ENCODE results near the gene TUBB4A.

- no peak for TF ChIP-seq POU2F2 (IDR thresholded peaks at IDR 0.05; ENCODE audit: low read depth, low read length)
- no peak for TF ChIP-seq POLR2A (IDR thresholded peaks at IDR 0.05; ENCODE audit: low read depth, low read length)
- no peak for TF ChIP-seq POLR2AphosphoS5 (IDR thresholded peaks at IDR 0.05; ENCODE audit: low read depth, low read length)
- no peak for TF ChIP-seq TAF1 (IDR thresholded peaks at IDR 0.05; ENCODE audit: low read depth, low read length)
- no peak for TF ChIP-seq SPI1 (IDR thresholded peaks at IDR 0.05; ENCODE audit: low read depth, low read length)
These were observed 8.5 kb upstream of the TUBB4A start for GRCh38 chr19:6510618-6511017.

Data from GM12891 (cell line).